Esophagus muscularis mucosa (tissue), 4 donors: ENCODE measurements around the gene OLFML1. TPM values are rescaled to one million over a fixed set of nuclear protein-coding genes. Genes with fewer than 3 reads are reported as not detected.

Experiments
- DNase-seq: peaks from one replicate; pipeline ENCODE4 v3.0.0-alpha.2; 2017; ENCODE audit errors: extremely low spot score
- H3K27ac ChIP-seq, 4 donors: fragments of 200-600 bp; sonication (generic); replicated peaks in 1 of 4; 1 replicate in 3 of 4; 2 replicates in 1 of 4; pipeline ENCODE4 v1.5.1; 2016 to 2019; ENCODE audit warnings: mild to moderate bottlenecking in 1 of 4
- H3K27me3 ChIP-seq, 4 donors: fragments of 200-600 bp; sonication (generic); one replicate each; pipeline versions ENCODE4 v1.5.1 to v1.6.0; 2016 to 2019
- H3K36me3 ChIP-seq, 4 donors: fragments of 200-600 bp; sonication (generic); one replicate each; pipeline ENCODE4 v1.5.1; 2016 to 2019
- H3K4me1 ChIP-seq, 4 donors: fragments of 200-600 bp; sonication (generic); one replicate each; pipeline ENCODE4 v1.5.1; 2016 to 2019
- H3K4me3 ChIP-seq, 4 donors: fragments of 200-600 bp; sonication (generic); 1 replicate in 2 of 4; 2 replicates in 2 of 4; pipeline ENCODE4 v1.5.1; 2016 to 2019; ENCODE audit warnings: mild to moderate bottlenecking in 4 of 4, moderate library complexity in 1 of 4
- H3K9me3 ChIP-seq, 4 donors: fragments of 200-600 bp; sonication (generic); 1 replicate in 3 of 4; 2 replicates in 1 of 4; pipeline ENCODE4 v1.5.1; 2016 to 2019
- EP300 ChIP-seq: sonication (generic); formaldehyde crosslinking; IDR thresholded peaks from one replicate; pipeline ENCODE4 v1.6.1; 2017; ENCODE audit warnings: antibody characterized with exemption
- POLR2A ChIP-seq: fragments of 450-650 bp; IDR thresholded peaks from one replicate; pipeline ENCODE4 v1.6.1; 2017; ENCODE audit warnings: antibody characterized with exemption, moderate library complexity, mild to moderate bottlenecking, low read depth
- POLR2AphosphoS5 ChIP-seq, 2 donors: sonication (generic); formaldehyde crosslinking; IDR thresholded peaks; one replicate each; pipeline ENCODE4 v1.6.1; 2017; ENCODE audit warnings: antibody characterized with exemption in 2 of 2
- WGBS: methylation state at CpG from one replicate; pipeline ENCODE4 v1.1.5; 2018; 5-methylcytosine and 5-hydroxymethylcytosine counted together
- intact Hi-C: fragments of 100-400 bp; cut with DNase I; formaldehyde crosslinking; loops from one replicate; pipeline ENCODE4 v1.15.1; 2023
- total RNA-seq, 4 donors: library from RNA; depleted of rRNA; stranded (reverse); fragments of >200 nt; gene quantifications; one replicate each; pipeline versions ENCODE4 v1.1.0 to v1.2.1, GENCODE V29; 2016
- TF ChIP-seq, protein P1 (sequence below), 3 experiments: fragments of 200-600 bp in 2 of 3; fragments of 450-650 bp in 1 of 3; sonication (generic) in 2 of 3; IDR thresholded peaks; one replicate each; pipeline ENCODE4 v1.5.1; 2017 to 2019; ENCODE audit warnings: antibody characterized with exemption in 3 of 3, mild to moderate bottlenecking in 2 of 3, moderate library complexity in 1 of 3

The OLFML1 gene
- total RNA-seq, 4 donors from 2014 or later: 5.6 to 10.8 (median 7.7) TPM

DNA sequence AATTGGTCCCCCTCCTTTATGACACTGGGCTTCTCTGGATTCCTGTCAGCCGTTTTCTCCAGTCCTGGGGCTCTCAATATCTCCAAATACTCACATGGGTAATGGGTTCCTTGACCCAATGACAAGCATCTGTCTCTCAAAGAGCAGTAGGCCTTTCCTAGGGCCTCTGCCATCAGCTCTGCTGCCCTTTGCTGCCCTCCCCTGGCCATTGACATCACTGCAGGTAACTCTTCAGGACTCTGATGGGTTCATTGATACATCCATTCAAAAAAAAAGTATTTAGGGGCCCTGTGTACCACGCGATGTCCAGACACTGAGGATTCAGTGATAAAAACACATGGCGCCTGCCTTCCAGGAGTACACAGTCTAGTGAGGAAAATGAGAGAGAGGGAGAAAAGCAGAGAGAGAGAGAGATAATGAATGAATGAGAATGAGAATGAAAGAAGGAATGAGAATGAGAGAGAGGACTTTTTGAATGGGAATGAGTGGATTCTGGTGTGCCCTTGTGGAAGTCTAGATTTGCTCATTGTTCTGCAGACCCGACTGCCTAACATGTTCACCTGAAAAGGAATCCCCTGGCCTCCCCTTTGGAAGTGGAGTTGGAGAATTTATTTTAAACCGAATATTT is 42.6 kb upstream of the OLFML1 start:
- 44% methylated on average over 6 of the region's 6 CpGs for WGBS
- intact Hi-C loops: loop anchor here (5.0 kb wide), 1 partner anchor 340 kb away; no protein-coding TSS in a partner anchor
- DNase-seq: no peak
- Histone ChIP-seq H3K4me3 (no peak overlapping the region), H3K27ac (no peak overlapping the region), H3K27me3 (no peaks in the 10 kb centered on the region), H3K36me3 (no peaks in the 10 kb centered on the region), H3K9me3 (no peaks in the 10 kb centered on the region), H3K4me1 (no peaks in the 10 kb centered on the region)
- TF ChIP-seq, protein P1, sequence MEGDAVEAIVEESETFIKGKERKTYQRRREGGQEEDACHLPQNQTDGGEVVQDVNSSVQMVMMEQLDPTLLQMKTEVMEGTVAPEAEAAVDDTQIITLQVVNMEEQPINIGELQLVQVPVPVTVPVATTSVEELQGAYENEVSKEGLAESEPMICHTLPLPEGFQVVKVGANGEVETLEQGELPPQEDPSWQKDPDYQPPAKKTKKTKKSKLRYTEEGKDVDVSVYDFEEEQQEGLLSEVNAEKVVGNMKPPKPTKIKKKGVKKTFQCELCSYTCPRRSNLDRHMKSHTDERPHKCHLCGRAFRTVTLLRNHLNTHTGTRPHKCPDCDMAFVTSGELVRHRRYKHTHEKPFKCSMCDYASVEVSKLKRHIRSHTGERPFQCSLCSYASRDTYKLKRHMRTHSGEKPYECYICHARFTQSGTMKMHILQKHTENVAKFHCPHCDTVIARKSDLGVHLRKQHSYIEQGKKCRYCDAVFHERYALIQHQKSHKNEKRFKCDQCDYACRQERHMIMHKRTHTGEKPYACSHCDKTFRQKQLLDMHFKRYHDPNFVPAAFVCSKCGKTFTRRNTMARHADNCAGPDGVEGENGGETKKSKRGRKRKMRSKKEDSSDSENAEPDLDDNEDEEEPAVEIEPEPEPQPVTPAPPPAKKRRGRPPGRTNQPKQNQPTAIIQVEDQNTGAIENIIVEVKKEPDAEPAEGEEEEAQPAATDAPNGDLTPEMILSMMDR (IDR thresholded peaks at IDR 0.05): peak; percentile 66 to 89 (median 73)
- TF ChIP-seq EP300: no peak

DNA sequence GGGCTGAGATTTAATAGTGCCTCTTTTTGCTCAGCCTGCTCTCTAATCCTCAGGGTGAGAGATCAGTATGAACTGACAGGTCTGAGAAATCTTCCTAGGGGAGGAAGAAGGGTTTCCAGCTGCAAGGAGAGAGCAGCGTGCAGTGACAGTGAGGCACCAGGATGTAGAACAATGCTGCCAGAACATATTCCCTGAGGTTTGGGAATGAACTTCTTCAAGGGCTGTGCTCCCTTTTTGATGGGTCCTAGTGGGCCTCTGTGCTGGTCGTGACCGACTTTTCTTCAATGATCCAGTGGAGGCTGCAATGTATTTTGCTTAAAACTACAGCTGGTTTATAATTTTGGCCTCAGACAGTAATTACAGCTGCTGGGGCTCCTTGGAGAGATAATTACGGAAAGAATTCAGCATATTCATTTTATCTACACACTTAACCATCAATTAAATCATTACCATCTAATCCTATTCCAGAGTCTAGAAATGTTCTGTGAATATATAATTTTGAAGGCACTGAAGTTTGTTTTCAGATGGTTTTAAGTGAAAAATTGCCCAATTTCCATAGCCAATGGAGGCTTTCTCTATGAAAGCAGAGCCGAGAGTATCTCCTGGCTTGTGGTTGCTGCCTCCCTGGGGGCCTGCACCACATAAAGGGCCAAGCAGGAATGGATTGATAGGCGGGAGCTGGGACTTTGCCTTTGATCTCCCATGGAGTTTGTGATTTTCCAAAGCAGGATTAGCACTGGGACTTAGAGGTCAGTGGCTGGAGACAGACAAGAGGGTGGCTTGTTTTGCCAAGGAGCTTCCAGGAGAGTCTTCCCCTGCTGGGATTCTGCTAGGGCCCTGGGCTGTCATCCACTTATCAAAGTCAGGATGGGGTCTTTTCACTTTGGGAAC is 41.0 kb upstream of the OLFML1 start:
- H3K9me3 ChIP-seq: no peaks in the 10 kb centered on the region
- DNase-seq: no peak
- H3K4me3 ChIP-seq: no peak overlapping the region
- WGBS: 74% methylated on average over 6 of the region's 6 CpGs
- H3K27me3 ChIP-seq: no peaks in the 10 kb centered on the region
- no peaks in the 10 kb centered on the region for H3K4me1 ChIP-seq
- H3K27ac ChIP-seq: no peak overlapping the region
- intact Hi-C loops: loop anchor here (5.0 kb wide), 1 partner anchor 342 kb away; no protein-coding TSS in a partner anchor
- H3K36me3 ChIP-seq: no peaks in the 10 kb centered on the region
- TF ChIP-seq, protein P1 (IDR thresholded peaks at IDR 0.05): no peak
- TF ChIP-seq POLR2AphosphoS5 (IDR thresholded peaks at IDR 0.05) (no peak), EP300 (no peak), POLR2A (no peak)

DNA sequence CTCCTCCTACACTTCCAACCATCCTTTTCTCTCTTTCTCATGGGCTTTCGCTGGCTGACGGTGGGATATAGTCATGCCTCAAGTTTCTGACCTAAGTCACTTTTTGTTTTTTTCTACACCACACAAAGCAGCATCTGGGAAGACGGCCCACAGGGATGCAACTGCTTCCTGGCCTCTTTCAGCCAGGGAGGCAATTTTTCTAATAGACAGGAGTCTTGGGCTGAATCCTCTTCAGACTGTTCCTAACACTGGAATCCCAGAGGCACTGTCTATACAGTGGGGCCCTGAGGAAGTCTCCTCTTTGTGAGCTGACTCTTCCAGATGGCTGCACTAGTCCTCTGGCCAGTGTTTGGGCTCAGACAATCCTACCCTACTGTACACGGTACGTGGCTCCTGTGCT is 39.7 kb upstream of the OLFML1 start:
- no peaks in the 10 kb centered on the region for H3K4me1 ChIP-seq
- no peaks in the 10 kb centered on the region for H3K9me3 ChIP-seq
- intact Hi-C loops: no loop called here
- no peaks in the 10 kb centered on the region for H3K27me3 ChIP-seq
- TF ChIP-seq POLR2AphosphoS5 (IDR thresholded peaks at IDR 0.05) (no peak), POLR2A (no peak), EP300 (no peak)
- TF ChIP-seq, protein P1 (IDR thresholded peaks at IDR 0.05): no peak
- WGBS: 79% methylated on average over 5 of the region's 5 CpGs
- H3K27ac ChIP-seq: no peak overlapping the region
- no peak overlapping the region for H3K4me3 ChIP-seq
- no peaks in the 10 kb centered on the region for H3K36me3 ChIP-seq
- DNase-seq: no peak

DNA sequence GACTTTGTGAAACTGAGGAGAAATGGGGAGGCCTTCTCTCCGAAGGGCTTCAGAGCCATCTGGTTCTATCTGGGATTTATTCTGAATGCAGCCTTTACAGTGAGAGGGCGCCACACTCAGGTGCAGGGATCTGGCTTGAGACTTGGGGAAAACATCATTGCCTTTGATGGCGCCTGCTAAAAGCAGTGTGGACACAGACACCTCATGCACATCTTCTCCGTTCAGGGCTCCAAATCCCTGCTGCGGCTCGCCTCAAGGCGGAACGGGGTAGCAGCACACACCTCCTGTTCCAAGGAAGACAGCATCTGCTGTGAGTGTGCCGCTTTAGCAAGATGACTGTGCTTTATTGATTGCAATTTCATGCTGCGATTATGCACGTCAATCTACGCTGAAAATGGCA is 37.1 kb upstream of the OLFML1 start:
- DNase-seq: no peak
- no peaks in the 10 kb centered on the region for H3K36me3 ChIP-seq
- H3K27ac ChIP-seq: no peak overlapping the region
- TF ChIP-seq POLR2AphosphoS5 (IDR thresholded peaks at IDR 0.05) (no peak), POLR2A (no peak), EP300 (no peak)
- TF ChIP-seq, protein P1 (IDR thresholded peaks at IDR 0.05): no peak
- no peak overlapping the region for H3K4me3 ChIP-seq
- no peaks in the 10 kb centered on the region for H3K9me3 ChIP-seq
- H3K4me1 ChIP-seq: no peaks in the 10 kb centered on the region
- 90% methylated on average over 9 of the region's 12 CpGs for WGBS
- intact Hi-C loops: no loop called here
- no peaks in the 10 kb centered on the region for H3K27me3 ChIP-seq
